HG02588 (cell line): ENCODE measurements around the gene CTNNA2.
"Not testable (repeated sequence)": the region's sequence is repeated elsewhere in the genome, so short reads cannot be mapped to it uniquely, and the experiment has no call there.

Experiments used
- ATAC-seq: cut with Tn5 transposase; IDR thresholded peaks from one replicate; pipeline ENCODE4 v1.9.1; 2021; ENCODE audit warnings: mild to moderate bottlenecking, moderate library complexity; ENCODE audit not compliant: unreplicated experiment

Gene CTNNA2

DNA sequence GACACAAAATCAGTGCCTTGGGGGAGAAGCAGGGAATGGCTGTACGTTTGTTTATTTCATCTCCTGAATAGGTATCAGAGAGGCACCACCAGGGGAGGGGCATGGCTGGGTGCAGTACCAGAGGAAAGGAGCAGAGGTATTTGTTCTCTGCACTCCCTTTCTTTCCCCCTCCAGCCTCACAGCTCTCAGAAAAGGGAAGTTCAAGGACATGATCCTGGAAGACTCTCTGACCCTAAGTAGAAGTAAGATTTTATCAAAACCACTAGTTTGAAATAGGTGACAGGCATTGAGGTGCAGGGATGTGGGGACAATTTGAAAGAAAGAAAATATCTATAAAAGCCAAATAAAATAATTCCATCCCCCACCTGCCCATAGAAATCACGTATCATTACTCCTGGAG, 655.2 kb downstream of the CTNNA2 start:
- no peak for ATAC-seq

DNA sequence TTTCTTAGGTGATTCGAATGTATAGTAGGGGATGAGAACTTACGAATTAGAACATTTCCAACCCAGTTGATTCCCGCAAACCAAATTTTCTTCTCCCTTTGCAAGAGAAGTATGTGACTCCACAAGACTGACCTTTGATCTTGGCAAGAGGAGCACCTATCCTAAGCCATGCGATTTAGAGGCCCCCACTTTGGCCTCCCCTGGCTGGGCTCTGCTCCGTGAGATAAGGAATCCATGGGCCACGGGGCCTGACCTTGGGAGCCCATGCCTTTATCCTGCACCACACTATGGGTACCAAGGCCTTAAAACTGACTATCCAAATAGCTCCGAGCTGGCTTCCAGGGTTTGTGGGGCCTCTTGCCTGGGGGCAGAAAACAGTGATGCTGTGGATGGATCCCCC, 656.0 kb downstream of the CTNNA2 start:
- ATAC-seq: no peak

DNA sequence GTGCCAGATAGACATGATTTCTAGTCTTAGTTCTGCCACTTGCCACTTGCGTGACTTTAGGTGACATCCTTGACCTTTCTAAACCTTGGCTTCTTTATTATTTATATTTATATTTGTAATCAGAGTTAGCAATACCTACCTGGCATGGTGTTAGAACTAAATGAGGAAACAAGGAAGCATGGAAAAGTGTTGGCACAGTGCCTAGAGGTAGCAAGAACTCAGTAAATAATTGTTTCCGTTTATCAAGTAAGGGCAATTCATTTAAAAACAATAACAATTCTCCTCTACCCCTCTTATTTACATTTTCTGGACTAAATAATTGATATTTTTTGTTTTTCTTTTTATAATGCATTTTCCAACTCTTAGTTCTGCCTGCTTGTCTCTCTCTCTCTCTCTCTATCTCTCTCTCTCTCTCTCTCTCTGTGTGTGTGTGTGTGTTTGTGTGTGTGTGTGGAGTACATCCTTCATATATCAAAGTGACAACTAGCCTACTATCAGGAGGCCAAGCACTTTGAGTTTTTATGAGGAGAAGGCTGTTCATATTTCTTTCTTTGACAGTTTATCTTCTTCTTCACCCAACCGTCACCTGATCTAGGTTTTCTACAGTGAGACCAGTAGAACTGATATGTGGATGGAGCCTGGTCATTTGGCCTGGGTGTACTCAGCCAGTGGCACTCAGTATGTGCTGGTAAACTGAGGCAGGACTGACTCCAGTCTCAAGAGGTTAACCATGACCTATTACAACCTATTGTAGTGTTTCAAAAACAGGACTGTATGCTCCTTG, 657.2 kb downstream of the CTNNA2 start:
- no peak for ATAC-seq

DNA sequence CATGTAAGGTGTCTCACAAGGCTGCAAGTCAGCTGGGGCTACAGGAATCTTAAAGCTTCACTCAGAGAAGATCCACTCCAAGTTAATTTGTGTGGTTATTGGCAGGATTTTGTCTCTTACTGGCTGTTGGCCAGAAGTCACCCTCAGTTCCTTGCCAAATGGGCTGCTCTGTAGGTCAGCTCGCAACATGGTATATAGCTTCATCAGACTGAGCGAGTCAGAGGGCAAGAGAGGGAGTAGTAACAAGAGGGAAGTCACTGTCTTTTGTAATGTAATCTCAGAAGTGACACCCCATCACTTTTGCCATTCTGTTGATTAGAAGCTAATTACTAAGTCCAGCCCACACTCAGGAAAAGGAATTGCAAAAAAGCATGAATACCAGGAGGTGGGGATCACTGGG, 672.2 kb downstream of the CTNNA2 start:
- no peak for ATAC-seq

DNA sequence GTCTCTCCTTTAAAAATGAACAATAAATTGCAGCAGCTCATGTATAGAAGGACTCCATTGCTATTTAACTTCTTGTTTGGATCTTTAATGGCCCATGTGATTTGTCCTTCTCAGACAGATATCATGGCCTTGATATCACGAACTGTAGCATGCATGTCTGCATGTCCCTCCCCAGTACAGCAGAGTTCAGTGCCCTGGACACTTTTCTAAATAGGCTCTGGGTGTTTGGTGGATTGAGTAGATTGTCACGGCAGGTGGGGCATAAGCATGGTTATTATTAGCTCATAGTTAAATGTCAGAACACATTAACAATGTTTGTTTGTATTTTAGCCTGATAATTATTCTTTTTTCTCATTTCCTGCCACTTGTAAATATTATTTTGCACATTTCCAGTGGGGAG, 673.4 kb downstream of the CTNNA2 start:
- no peak for ATAC-seq

DNA sequence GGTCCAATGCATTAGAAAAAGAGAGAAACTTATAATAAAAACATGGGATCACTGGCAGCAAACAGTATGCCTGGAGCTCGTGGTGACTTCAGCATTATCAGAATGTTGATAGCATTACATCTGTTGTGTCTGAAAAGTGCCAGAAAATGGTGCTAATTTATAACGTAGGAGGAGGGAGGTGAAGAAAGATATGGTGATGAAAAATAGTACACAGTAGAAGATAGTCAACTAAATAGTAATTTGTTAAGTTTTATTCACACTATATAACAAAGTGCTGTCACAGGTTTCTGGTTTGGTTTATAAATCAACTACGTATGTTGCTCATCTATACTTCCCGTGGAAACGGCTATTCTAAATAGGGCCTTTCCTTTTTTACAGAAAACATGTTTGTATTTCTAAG, 674.3 kb downstream of the CTNNA2 start:
- no peak for ATAC-seq

DNA sequence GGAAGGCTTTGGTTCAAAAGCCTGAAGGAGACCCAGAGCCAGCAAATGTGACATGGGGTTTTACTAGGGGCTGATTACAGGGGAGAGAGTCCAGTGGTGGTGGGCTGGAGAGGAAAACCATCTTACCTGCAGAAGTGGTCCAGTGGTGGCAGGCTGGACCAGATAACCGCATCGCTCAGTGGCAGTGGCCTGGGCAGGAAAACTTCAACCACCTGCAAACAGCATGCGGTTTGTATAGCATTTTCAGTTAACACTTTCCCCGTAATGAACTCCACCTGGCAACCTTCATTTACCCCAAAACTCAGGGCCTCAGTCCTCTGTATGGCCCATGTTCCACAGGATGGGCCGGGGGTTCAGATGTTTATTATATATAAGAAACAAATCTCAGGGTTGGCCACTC, 677.3 kb downstream of the CTNNA2 start:
- ATAC-seq: no peak

DNA sequence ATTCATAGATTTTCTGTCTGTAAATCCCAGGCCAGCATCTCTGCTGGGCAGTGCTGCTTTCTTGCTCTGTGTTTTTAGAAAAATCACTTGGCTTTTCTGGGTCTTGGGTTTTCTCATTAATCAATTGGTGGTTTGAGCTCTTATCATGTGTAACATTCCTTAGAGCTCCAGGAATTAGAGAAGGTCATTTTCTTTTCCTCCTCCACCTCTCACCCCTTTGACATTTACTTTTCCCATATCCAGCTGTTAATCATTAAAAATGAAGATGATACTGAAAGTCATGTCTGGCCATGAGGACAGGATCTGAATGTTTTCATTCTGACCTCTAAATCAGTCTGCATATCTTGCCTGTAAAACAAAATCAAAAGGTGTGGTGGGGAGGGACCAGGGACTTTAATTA, 680.7 kb downstream of the CTNNA2 start:
- no peak for ATAC-seq

DNA sequence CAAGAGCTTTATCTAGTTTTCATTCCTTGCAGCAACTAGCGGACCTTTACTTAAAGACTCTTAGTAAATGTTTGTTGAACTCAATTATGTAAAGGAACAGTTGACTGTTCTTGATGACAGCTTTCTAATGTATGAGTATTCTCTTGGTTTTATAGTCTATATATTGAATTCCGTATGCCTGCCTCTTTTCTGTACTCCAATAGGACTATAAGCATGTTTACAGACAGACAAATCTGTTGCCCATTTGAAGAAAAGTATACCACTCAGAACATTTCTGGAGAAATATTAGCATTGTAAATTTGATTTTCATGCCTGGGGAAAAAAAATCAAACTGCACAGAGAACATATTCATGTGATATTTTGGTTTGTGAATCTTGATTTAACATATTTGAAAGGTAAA, 682.2 kb downstream of the CTNNA2 start:
- no peak for ATAC-seq

DNA sequence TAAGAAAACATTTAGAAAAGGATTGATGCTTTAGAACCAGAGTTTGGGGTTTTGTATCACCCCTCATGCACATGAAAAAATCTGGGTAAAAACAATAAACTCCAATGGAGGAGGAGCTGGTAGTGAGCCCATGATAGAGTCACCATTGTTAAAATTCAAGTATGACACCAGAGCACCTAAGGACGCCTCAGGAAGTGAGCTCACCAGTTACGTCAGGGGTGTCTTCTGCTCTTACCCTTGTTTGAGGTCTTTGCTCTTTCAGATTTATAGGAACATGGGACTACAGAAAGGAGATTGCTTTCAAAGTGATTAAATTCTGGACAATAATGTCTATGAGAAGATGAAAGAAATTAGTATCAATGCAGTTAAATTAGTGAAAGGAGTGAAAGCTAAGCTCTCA, 685.2 kb downstream of the CTNNA2 start:
- ATAC-seq: no peak

DNA sequence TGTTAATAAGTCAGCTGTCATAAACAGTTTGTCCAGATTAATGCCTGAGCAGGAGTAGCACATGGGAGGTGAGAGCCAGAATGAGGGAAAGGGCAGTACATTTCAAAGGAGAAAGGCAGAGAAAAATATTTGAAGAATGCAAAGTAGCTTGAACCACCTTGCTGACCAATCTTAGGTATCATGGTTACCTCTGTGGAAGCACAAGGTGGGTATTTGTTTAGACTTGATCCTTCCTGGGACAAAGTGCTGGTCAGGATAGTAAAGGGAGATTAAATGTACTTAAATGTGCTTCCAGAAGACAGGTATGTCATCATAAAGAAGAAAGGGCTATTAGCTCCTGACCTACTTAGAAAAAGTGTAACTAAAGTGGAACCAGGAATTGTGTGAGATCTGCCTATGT, 686.7 kb downstream of the CTNNA2 start:
- ATAC-seq: no peak

DNA sequence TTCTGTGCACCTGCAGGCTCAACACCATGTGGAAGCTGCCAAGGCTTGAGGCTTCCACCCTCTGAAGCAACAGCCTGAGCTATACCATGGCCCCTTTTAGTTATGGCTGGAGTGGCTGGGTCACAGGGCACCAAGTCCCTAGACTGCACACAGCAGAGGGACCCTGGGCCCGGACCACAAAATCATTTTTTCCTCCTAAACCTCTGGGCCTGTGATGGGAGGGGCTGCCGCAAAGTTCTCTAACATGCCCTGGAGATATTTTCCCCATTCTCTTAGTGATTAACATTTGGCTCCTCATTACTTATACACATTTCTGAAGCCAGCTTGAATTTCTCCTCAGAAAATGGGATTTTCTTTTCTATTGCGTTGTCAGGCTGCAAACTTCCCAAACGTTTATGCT, 691.1 kb downstream of the CTNNA2 start:
- not testable (repeated sequence) for ATAC-seq

DNA sequence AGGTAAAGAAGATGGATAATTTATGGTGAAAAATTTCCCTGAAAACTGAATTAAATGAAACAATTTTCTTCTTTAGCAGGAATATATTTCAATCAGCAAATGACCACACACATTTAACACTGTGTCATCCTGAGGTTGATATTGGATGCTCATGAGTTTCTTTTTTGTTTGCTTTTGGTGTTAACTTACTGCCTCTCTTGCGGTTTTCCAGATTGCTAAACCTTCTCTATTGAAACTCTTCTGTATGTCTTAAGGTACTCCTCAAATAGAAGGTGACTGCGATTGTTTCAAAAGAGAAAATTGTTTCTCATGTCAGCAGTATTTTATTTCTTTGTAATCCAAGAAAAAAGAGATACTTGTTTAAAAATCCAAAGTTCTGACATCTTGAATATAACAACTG, 692.6 kb downstream of the CTNNA2 start:
- no peak for ATAC-seq

DNA sequence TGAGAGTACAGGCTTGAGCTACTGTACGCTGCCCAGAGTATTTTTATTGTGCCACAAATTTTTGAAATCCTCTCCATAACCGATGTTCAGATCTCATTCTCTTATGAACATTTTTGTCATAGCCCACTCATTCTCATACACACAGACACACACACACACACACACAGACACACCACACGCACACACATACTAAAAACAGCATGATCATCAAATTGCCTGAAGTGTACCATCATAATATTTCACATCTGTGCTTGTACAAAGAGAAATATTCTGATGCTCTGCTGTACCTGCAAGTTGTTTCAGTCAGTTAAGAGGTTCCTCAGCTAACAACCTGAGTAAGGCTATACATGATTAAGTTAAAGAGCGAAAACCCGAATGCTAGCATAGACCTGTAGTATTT, 696.6 kb downstream of the CTNNA2 start:
- ATAC-seq: no peak

DNA sequence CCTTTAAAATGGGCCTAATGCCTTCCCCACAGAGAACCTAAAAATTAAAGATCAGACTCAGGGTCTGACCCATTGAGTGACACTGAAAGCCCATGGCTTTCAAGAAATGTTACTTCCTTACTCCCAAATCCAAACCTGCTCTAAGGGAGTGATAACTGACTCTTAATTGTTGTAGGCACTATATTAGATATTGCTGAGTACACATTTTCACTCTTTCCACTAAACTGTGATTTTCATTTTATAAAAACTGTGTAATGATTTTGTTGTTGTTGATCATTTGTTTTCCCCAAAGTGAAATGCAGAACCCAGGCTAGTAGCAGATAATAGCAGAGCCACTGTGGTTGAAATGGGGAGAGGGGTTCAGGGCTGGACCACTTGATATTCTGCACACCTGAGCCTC, 704.6 kb downstream of the CTNNA2 start:
- ATAC-seq: no peak

DNA sequence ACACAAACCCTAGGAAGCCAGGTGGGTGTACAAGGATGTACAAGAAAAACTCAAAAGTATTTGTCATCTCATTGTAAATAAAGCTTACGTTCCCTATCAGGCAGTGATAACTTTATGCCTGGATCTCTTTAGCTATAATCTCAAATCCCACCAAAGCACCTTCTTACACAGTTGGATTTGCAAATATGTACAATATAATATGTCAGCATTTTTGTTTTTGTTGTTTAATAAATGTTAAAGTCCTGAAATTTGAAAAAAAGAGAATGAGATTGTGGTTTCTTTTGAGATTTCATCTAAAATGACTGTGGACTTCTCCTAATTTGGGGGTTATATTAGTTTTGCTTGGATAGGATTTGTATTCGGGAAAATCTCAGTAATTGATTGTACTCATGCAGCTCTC, 709.8 kb downstream of the CTNNA2 start:
- no peak for ATAC-seq

DNA sequence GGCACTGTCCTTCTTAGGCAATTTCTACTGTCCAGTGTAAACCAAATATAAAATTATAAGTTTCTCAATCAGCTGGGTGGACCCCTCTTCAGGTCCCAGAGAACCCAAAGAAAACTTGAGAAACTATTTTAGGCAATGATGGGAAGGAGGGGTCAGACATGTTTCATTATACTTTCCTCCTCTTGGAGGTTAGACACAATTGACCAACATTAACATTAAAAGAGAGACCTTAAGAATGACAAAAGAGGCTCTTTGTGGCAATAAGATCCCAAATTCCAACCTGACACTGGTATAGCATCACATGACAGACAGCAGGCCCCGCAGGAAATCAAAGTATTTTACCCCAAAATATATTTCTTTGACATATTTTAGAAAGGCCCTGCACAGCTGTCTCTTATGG, 718.6 kb downstream of the CTNNA2 start:
- ATAC-seq: no peak

DNA sequence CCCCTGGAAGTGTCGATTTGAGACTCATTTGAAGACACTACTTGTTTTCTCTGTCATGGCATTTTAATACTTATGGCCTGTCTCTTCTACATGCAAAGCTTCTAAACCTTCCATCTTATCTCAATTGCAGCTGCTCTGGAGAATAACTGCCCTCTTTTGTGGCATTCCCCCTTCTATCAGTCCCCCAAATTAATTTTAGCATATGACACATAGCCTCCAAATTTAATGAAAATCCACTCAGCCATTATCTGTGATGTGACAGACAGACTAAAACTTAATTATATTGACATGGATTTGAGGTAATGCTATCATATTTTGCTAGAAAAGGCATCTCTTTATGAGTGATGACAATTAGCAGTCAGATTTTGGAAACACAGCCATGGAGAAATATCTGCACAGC, 720.5 kb downstream of the CTNNA2 start:
- ATAC-seq: no peak

DNA sequence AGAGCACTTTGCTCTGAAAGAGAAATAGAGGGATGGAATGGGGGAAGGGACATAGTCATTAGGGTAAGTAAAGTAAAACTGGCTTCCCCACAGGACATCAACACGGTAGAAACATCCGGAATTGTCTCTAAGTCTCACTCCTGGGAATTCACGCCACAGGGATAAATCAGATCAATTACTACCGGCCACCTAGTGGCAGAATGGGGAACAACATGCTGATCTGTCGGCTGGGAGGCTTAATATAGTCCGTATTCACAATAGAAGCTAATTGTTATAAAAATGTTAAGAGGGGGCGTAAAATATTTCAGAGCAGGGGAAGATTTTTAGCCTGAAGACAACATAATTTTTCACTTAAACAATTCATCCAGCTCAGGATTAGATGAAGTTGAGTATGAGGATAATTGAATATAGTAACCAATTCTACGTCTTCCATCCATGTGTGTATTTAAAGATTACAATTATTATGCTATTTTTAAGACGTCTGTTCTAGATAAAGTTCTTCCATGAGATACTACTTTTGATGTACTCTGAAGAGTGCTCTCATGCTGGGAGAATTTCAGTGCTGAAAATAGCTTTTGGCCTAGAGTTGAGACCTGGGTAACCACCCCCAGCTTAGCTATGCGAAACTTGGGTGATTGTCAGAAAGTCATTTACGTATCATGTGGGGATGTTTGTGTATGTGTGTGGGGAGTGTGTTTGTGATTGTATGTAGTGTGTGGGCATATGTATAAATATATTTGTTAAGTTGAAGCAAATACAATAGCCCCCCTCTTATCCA, 726.0 kb downstream of the CTNNA2 start:
- no peak for ATAC-seq

DNA sequence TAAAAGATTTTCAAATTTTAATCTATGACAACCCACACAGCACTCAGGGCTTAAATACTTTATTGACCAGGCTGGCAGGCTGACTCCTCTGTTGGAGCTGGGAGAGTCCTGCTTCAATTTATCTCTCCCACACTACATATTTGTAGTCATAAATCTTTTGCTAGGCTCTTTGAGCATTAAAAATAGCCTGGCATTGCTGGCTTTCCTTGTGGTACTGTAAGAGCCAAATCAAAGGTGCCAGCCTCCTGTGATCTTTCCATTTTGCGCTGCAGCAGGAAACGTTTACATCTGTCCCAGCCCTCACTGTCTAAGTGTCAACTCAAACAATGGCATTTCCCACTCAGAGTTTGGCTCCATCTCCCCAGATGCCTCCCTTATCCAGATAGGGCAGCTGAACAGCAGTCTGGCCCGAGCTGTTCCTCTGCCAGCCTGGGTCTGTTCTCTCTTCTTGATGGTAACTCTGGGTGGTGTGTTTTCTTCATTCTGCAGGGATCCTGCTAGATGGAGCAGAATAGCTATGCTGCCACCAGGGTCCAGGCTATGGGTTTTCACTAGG, 729.6 kb downstream of the CTNNA2 start:
- no peak for ATAC-seq

DNA sequence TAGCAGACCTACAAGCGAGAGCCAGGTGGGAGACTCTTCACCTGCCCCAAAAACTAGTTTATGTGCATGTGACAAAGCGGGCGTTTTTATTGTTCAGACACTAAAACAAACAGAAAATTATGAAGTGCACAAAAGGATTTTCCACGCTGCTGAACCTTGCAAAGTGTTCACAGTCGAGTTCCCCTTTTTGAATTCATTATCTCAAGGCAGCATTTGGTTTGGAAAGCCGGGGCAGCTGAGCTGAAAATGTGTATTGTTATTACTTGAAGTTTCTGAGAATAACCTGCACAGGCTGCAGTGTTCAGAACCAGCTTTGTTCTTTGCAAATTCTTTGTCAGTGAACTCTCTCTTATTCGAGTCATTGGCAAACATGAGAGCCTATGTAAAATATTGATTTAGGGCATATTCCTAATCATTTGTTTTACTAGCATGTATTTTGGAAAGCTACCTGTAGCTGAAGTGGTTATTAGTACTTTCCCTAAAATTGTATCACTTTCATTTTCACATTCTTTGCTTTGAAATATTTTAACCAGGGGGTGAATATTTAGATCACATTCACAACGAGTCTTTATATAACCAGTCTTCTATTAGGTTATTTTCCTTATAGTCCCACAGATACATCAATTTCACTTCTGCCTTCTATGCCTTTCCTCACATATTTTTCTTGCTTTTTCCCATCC, 732.2 kb downstream of the CTNNA2 start:
- ATAC-seq: no peak

DNA sequence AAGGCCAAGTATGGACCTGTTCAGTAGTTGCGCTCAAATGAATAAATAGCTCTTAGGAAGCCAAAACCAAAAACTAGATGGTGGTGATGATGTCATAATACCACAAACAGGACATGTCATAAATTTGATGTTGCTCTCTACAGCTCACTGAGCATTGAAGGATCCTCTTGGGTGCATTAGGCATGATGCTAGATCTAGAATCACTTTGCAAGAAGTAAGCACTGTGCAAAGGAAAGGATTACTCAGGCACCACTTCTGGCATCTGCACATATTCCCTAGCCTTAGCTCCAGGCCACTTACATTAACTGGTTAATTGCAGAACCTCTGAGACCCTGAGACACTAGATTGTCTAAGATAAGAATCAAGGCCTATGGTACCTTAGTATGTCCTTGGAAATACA, 733.7 kb downstream of the CTNNA2 start:
- ATAC-seq: no peak
